H9 (cell line): Measurements from ENCODE around the gene MARCKS. TPM values are rescaled to one million over a fixed set of nuclear protein-coding genes. Genes with fewer than 3 reads are reported as not detected.

Source experiments
- DNase-seq: peaks from one replicate; pipeline ENCODE4 v3.0.0-alpha.2; 2017
- H2AFZ ChIP-seq: one replicate; pipeline ENCODE4 v1.6.1; 2013; ENCODE audit warnings: mild to moderate bottlenecking, low read length, control low read depth, moderate library complexity
- H2AK5ac ChIP-seq: 2 replicates; pipeline ENCODE4 v1.6.1; 2013; ENCODE audit warnings: low read length, control low read depth, mixed read lengths; ENCODE audit not compliant: insufficient read length
- H2BK120ac ChIP-seq: one replicate; pipeline ENCODE4 v1.6.1; 2013; ENCODE audit warnings: low read depth, mild to moderate bottlenecking, low read length, control low read depth, inconsistent platforms; ENCODE audit not compliant: poor library complexity, severe bottlenecking
- H2BK12ac ChIP-seq: 2 replicates; pipeline ENCODE4 v1.6.1; 2013; ENCODE audit warnings: low read length, control low read depth, mixed read lengths, low read depth; ENCODE audit not compliant: insufficient read length
- H2BK15ac ChIP-seq: 2 replicates; pipeline ENCODE4 v1.6.1; 2013; ENCODE audit warnings: low read depth, low read length, control low read depth
- H2BK20ac ChIP-seq: one replicate; pipeline ENCODE4 v1.6.1; 2013; ENCODE audit warnings: low read depth, mild to moderate bottlenecking, low read length, control low read depth, inconsistent platforms; ENCODE audit not compliant: poor library complexity, severe bottlenecking
- H2BK5ac ChIP-seq: 2 replicates; pipeline ENCODE4 v1.6.1; 2013; ENCODE audit warnings: low read length, control low read depth, mixed read lengths; ENCODE audit not compliant: insufficient read length
- H3K14ac ChIP-seq: 2 replicates; pipeline ENCODE4 v1.6.1; 2013; ENCODE audit warnings: low read length, control low read depth; ENCODE audit not compliant: insufficient read depth
- H3K18ac ChIP-seq: 2 replicates; pipeline ENCODE4 v1.6.1; 2013; ENCODE audit warnings: low read depth, mild to moderate bottlenecking, mixed read lengths, low read length, control low read depth; ENCODE audit not compliant: insufficient read length
- H3K23ac ChIP-seq: 2 replicates; pipeline ENCODE4 v1.6.1; 2013; ENCODE audit warnings: low read length, control low read depth, mixed read lengths, low read depth; ENCODE audit not compliant: insufficient read length
- H3K23me2 ChIP-seq: 2 replicates; pipeline ENCODE4 v1.6.1; 2013; ENCODE audit warnings: low read depth, mild to moderate bottlenecking, mixed read lengths, low read length, control low read depth; ENCODE audit not compliant: insufficient read length, poor library complexity, severe bottlenecking
- H3K27ac ChIP-seq: 2 replicates; pipeline ENCODE4 v1.5.1; 2013; ENCODE audit warnings: low read length, control low read depth, mixed read lengths, low read depth; ENCODE audit not compliant: insufficient read length
- H3K27me3 ChIP-seq: 2 replicates; pipeline ENCODE4 v1.6.1; 2013; ENCODE audit warnings: low read length, control low read depth, inconsistent platforms; ENCODE audit not compliant: insufficient read depth
- H3K4ac ChIP-seq: 2 replicates; pipeline ENCODE4 v1.6.1; 2013; ENCODE audit warnings: low read depth, mild to moderate bottlenecking, control low read depth, inconsistent platforms, low read length, moderate library complexity
- H3K4me1 ChIP-seq: 2 replicates; pipeline ENCODE4 v1.6.1; 2013; ENCODE audit warnings: low read length, control low read depth, inconsistent platforms; ENCODE audit not compliant: insufficient read depth
- H3K4me2 ChIP-seq: 2 replicates; pipeline ENCODE4 v1.6.1; 2013; ENCODE audit warnings: low read length, control low read depth, mixed read lengths; ENCODE audit not compliant: insufficient read length, insufficient read depth
- H3K56ac ChIP-seq: 2 replicates; pipeline ENCODE4 v1.6.1; 2013; ENCODE audit warnings: low read depth, mild to moderate bottlenecking, mixed read lengths, low read length, control low read depth; ENCODE audit not compliant: insufficient read length
- H3K79me1 ChIP-seq: 2 replicates; pipeline ENCODE4 v1.6.1; 2013; ENCODE audit warnings: low read depth, mild to moderate bottlenecking, moderate library complexity, low read length, control low read depth, inconsistent platforms; ENCODE audit not compliant: insufficient read depth, poor library complexity, severe bottlenecking
- H3K79me2 ChIP-seq: 2 replicates; pipeline ENCODE4 v1.6.1; 2013; ENCODE audit warnings: low read length, control low read depth, inconsistent platforms; ENCODE audit not compliant: insufficient read depth
- H3K9ac ChIP-seq: 2 replicates; pipeline ENCODE4 v1.6.1; 2013; ENCODE audit warnings: low read length, control low read depth, mixed read lengths; ENCODE audit not compliant: insufficient read length; ENCODE audit errors: extremely low read depth
- H3K9me3 ChIP-seq: one replicate; pipeline ENCODE4 v1.6.1; 2013; ENCODE audit warnings: low read depth, low read length, inconsistent platforms; ENCODE audit not compliant: control insufficient read depth
- H3T11ph ChIP-seq: one replicate; pipeline ENCODE4 v1.6.1; 2013; ENCODE audit warnings: mild to moderate bottlenecking, low read length, control low read depth, inconsistent platforms
- H4K20me1 ChIP-seq: one replicate; pipeline ENCODE4 v1.6.1; 2013; ENCODE audit not compliant: control insufficient read depth, insufficient read length, insufficient read depth
- H4K5ac ChIP-seq: 2 replicates; pipeline ENCODE4 v1.6.1; 2013; ENCODE audit warnings: low read depth, mild to moderate bottlenecking, mixed read lengths, low read length, control low read depth; ENCODE audit not compliant: insufficient read length
- H4K8ac ChIP-seq: replicated peaks from 2 replicates; pipeline ENCODE4 v1.6.1; 2013; ENCODE audit warnings: low read length, control low read depth, mixed read lengths, low read depth; ENCODE audit not compliant: insufficient read length
- H4K91ac ChIP-seq: 2 replicates; pipeline ENCODE4 v1.6.1; 2013; ENCODE audit warnings: low read depth, mild to moderate bottlenecking, moderate library complexity, mixed read lengths, low read length, control low read depth; ENCODE audit not compliant: insufficient read length
- H3K27ac Mint-ChIP-seq, 3 experiments: 2 replicates in 2 of 3; 3 replicates in 1 of 3; pipeline ENCODE4 v1.8.0; 2020 to 2021; ENCODE audit warnings: mixed read lengths in 3 of 3, mild to moderate bottlenecking in 1 of 3, moderate library complexity in 1 of 3
- H3K27me3 Mint-ChIP-seq: 2 replicates; pipeline ENCODE4 v1.8.0; 2021; ENCODE audit warnings: low read depth, mild to moderate bottlenecking, moderate library complexity, mixed read lengths
- H3K36me3 Mint-ChIP-seq, 3 experiments: 2 replicates in 2 of 3; 3 replicates in 1 of 3; pipeline ENCODE4 v1.8.0; 2020 to 2021; ENCODE audit warnings: low read depth in 3 of 3, mixed read lengths in 3 of 3; ENCODE audit not compliant: insufficient read depth in 1 of 3
- H3K4me1 Mint-ChIP-seq, 2 experiments: 2 replicates each; pipeline ENCODE4 v1.8.0; 2020; ENCODE audit warnings: mixed read lengths in 2 of 2
- H3K4me3 Mint-ChIP-seq, 2 experiments: 2 replicates in 1 of 2; 3 replicates in 1 of 2; pipeline ENCODE4 v1.8.0; 2020 to 2021; ENCODE audit warnings: mild to moderate bottlenecking in 2 of 2, mixed read lengths in 2 of 2, moderate library complexity in 1 of 2
- H3K9me3 Mint-ChIP-seq, 2 experiments: 2 replicates in 1 of 2; 3 replicates in 1 of 2; pipeline ENCODE4 v1.8.0; 2020; ENCODE audit warnings: mild to moderate bottlenecking in 2 of 2, mixed read lengths in 2 of 2, moderate library complexity in 1 of 2
- WGBS: extraction: QIAGEN DNeasy Blood & Tissue Kit; methylation state at CpG from one replicate; pipeline ENCODE4 v1.1.7; 2013; ENCODE audit warnings: missing lambda C conversion rate, low lambda C conversion rate, mixed read lengths; ENCODE audit not compliant: insufficient read length; ENCODE audit errors: extremely low coverage; 5-methylcytosine and 5-hydroxymethylcytosine counted together
- total RNA-seq: library from RNA; stranded (reverse); gene quantifications from 2 replicates; pipeline ENCODE4 v1.2.1, GENCODE V29; 2021
- TF ChIP-seq, protein P1 (sequence below): fragments of 200-600 bp; sonication (generic); conservative IDR thresholded peaks from 3 replicates; pipeline ENCODE4 v1.8.0; 2021; ENCODE audit warnings: antibody characterized with exemption, mild to moderate bottlenecking

The MARCKS gene
- total RNA-seq, 1 experiment from 2014 or later, result 164 TPM

- TF ChIP-seq, protein P1, sequence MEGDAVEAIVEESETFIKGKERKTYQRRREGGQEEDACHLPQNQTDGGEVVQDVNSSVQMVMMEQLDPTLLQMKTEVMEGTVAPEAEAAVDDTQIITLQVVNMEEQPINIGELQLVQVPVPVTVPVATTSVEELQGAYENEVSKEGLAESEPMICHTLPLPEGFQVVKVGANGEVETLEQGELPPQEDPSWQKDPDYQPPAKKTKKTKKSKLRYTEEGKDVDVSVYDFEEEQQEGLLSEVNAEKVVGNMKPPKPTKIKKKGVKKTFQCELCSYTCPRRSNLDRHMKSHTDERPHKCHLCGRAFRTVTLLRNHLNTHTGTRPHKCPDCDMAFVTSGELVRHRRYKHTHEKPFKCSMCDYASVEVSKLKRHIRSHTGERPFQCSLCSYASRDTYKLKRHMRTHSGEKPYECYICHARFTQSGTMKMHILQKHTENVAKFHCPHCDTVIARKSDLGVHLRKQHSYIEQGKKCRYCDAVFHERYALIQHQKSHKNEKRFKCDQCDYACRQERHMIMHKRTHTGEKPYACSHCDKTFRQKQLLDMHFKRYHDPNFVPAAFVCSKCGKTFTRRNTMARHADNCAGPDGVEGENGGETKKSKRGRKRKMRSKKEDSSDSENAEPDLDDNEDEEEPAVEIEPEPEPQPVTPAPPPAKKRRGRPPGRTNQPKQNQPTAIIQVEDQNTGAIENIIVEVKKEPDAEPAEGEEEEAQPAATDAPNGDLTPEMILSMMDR, result no peak
These were observed 25.3 kb downstream of the MARCKS start for GRCh38 chr6:113882336-113883022.

More at GRCh38 chr6:113882336-113883022, 25.3 kb downstream of the MARCKS start:
- Mint-ChIP-seq H3K9me3 (no peaks in the 10 kb centered on the region), H3K27ac (no peak overlapping the region), H3K4me3 (no peak overlapping the region), H3K4me1 (peaks cover 0 to 4% of the 10 kb centered on the region in 2 experiments; a peak in 3 of 4 replicates), H3K36me3 (no peaks in the 10 kb centered on the region), H3K27me3 (no peaks in the 10 kb centered on the region)
- Histone ChIP-seq H3K23ac (no peak overlapping the region), H4K5ac (no peak overlapping the region), H2BK5ac (no peak overlapping the region), H3K79me2 (no peaks in the 10 kb centered on the region), H2AK5ac (no peak overlapping the region), H2BK15ac (no peak overlapping the region), H2BK12ac (no peak overlapping the region), H3K79me1 (no peaks in the 10 kb centered on the region), H3K18ac (no peak overlapping the region), H3K27me3 (no peaks in the 10 kb centered on the region), H3K9ac (no peak overlapping the region), H2BK20ac (no peak overlapping the region), H3K9me3 (no peaks in the 10 kb centered on the region), H4K8ac (no peak overlapping the region), H3K56ac (no peak overlapping the region), H4K20me1 (no peaks in the 10 kb centered on the region), H4K91ac (no peak overlapping the region), H2AFZ (no peak overlapping the region), H3T11ph (no peak overlapping the region), H3K4ac (no peak overlapping the region), H3K14ac (no peak overlapping the region), H2BK120ac (no peak overlapping the region), H3K4me2 (no peak overlapping the region), H3K27ac (no peak overlapping the region), H3K23me2 (no peaks in the 10 kb centered on the region), H3K4me1 (no peaks in the 10 kb centered on the region)
- no CpG with 5 or more reads among the region's 2 CpGs for WGBS
- no peak for DNase-seq
